ENCODE results near the gene BTD.

The BTD gene, protein sequence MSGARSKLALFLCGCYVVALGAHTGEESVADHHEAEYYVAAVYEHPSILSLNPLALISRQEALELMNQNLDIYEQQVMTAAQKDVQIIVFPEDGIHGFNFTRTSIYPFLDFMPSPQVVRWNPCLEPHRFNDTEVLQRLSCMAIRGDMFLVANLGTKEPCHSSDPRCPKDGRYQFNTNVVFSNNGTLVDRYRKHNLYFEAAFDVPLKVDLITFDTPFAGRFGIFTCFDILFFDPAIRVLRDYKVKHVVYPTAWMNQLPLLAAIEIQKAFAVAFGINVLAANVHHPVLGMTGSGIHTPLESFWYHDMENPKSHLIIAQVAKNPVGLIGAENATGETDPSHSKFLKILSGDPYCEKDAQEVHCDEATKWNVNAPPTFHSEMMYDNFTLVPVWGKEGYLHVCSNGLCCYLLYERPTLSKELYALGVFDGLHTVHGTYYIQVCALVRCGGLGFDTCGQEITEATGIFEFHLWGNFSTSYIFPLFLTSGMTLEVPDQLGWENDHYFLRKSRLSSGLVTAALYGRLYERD

DNA sequence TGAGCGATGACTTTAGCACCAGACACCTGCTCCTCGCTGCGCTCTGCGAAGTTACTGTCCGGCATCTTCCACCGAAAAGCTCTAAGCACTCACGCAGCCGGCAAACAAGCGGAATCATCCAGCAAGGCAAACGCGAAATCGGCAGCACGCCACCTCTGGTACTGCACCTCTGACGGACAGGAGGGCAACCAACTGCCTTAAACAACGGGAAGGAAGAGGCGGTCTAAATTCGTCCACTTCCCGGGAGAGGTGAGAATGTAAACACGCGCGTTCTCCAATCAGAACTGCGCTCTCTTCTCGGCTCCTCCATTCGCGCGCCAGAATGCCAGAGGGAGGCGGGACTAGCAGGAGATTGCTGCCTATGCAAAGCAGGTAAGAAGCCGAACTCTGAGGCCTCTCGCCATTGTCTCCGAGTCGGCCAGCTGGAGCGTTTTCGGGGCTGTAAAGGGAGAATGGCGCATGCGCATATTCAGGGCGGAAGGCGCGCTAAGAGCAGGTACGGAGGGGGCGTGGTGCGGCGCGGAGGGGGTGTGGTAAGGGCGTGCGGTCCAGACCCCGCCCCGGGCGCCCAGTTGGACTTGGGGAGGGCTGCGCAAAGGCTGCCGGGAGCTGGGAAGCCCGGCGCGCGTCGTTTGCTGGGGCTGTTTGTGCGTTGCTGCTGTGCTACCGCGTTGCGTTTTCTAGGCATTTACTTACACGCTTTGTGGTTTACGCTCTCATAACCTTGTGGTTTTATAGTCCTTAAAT, at the start of gene BTD, which contains the start of gene HACL1:
Gene BTD (plus strand): TSS at position 347 of the 747 bp plus-strand sequence. CDS start 33,695 bp downstream, outside the sequence.
Gene HACL1 (minus strand): TSS at position 171 of the 747 bp plus-strand sequence. CDS start 106 bp downstream, at position 65.
- H3K4me3 ChIP-seq (ENCODE audit: low read length), result peak within 1 kb of the TSS; percentile 88
- peaks cover 9% of the 10 kb centered on the region for H3K4me1 ChIP-seq (ENCODE audit: control insufficient read depth, insufficient read depth, low read length)
- peak within 1 kb of the TSS; percentile 78 for H3K9ac ChIP-seq (ENCODE audit: low read length)
- no peaks in the 10 kb centered on the region for H3K36me3 ChIP-seq (ENCODE audit: control insufficient read depth, insufficient read depth, low read length)
- no peaks in the 10 kb centered on the region for H3K27me3 ChIP-seq (ENCODE audit: control insufficient read depth, insufficient read depth, low read length)
- peak within 1 kb of the TSS; percentile 90 for H3K27ac ChIP-seq (ENCODE audit: low read depth, low read length)

DNA sequence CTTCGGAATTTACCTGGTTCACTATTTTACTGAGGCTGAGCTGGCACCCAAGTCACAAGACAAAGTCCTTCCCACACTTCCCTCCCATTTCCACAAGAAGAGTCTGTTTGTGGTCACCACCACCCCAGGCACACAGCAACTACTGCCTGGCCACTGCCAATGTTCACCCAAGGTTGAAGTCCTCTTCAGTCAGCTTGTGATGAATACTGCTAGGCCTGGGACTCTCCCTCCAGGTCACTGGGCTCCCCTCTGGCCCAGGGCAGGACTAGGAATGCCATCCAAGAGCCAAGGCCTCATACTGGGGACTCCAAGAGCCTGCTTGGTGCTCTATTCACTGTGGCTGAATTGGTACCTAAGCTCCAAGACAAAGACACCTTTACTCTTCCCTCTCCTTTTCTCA, 49.6 kb upstream of the BTD start:
- Histone ChIP-seq H3K4me3 (ENCODE audit: low read length) (no peak overlapping the region), H3K4me1 (ENCODE audit: control insufficient read depth, insufficient read depth, low read length) (no peaks in the 10 kb centered on the region), H3K36me3 (ENCODE audit: control insufficient read depth, insufficient read depth, low read length) (no peaks in the 10 kb centered on the region), H3K27me3 (ENCODE audit: control insufficient read depth, insufficient read depth, low read length) (no peaks in the 10 kb centered on the region), H3K27ac (ENCODE audit: low read depth, low read length) (no peak overlapping the region), H3K9ac (ENCODE audit: low read length) (no peak overlapping the region)

DNA sequence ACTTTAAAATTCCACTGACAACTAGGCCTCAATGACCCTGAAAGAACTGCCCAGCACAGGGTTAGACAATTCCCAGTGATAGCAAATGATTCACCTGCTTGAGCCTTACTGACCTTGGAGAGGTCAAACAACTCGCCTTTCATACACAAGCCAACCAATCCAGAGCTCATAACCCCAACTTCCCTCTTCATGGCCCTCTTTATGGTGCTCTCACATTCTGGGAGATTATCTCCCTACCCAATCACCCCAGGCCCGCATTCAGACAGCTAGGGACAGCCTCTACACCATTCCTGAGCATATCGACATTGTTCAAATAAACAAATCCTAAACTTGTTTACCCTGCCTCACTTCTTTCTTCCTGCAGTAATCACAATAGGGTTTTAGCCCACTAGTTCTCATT, 47.8 kb upstream of the BTD start:
- H3K4me3 ChIP-seq (ENCODE audit: low read length), result no peak overlapping the region
- H3K9ac ChIP-seq (ENCODE audit: low read length), result no peak overlapping the region
- H3K4me1 ChIP-seq (ENCODE audit: control insufficient read depth, insufficient read depth, low read length), result no peaks in the 10 kb centered on the region
- H3K27me3 ChIP-seq (ENCODE audit: control insufficient read depth, insufficient read depth, low read length), result no peaks in the 10 kb centered on the region
- H3K27ac ChIP-seq (ENCODE audit: low read depth, low read length), result no peak overlapping the region
- no peaks in the 10 kb centered on the region for H3K36me3 ChIP-seq (ENCODE audit: control insufficient read depth, insufficient read depth, low read length)

- H3K27ac ChIP-seq (ENCODE audit: low read depth, low read length), result no peak overlapping the region
- no peaks in the 10 kb centered on the region for H3K4me1 ChIP-seq (ENCODE audit: control insufficient read depth, insufficient read depth, low read length)
- H3K4me3 ChIP-seq (ENCODE audit: low read length), result no peak overlapping the region
- no peaks in the 10 kb centered on the region for H3K27me3 ChIP-seq (ENCODE audit: control insufficient read depth, insufficient read depth, low read length)
- no peak overlapping the region for H3K9ac ChIP-seq (ENCODE audit: low read length)
- H3K36me3 ChIP-seq (ENCODE audit: control insufficient read depth, insufficient read depth, low read length), result no peaks in the 10 kb centered on the region
Observed at GRCh38 chr3:15556512-15556911, 45.0 kb upstream of the BTD start.

DNA sequence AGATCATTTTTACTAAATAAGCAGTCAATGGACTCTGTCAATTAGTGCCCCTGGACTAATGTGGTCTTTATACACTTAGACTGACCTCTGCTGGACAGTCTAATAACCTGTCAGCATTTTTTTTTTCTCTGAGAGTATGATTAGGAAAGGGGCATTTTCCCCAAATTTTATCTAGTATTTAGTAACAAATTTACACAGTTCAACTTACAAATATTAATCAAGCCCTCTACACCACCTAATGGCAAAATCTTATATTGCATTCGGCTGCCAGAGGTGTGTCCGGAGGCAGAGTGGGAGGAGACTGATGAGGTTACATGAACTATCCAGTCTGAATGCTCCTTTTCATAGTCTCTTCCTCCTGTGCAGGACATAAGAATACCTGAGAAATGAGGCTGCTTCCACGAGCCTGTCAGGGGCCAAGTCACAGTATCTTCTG, 44.0 kb upstream of the BTD start:
- H3K27ac ChIP-seq (ENCODE audit: low read depth, low read length), result no peak overlapping the region
- H3K9ac ChIP-seq (ENCODE audit: low read length), result no peak overlapping the region
- H3K4me3 ChIP-seq (ENCODE audit: low read length), result no peak overlapping the region
- H3K36me3 ChIP-seq (ENCODE audit: control insufficient read depth, insufficient read depth, low read length), result peaks cover 2% of the 10 kb centered on the region
- no peaks in the 10 kb centered on the region for H3K27me3 ChIP-seq (ENCODE audit: control insufficient read depth, insufficient read depth, low read length)
- H3K4me1 ChIP-seq (ENCODE audit: control insufficient read depth, insufficient read depth, low read length), result no peaks in the 10 kb centered on the region

- no peaks in the 10 kb centered on the region for H3K4me1 ChIP-seq (ENCODE audit: control insufficient read depth, insufficient read depth, low read length)
- no peak overlapping the region for H3K9ac ChIP-seq (ENCODE audit: low read length)
- no peak overlapping the region for H3K4me3 ChIP-seq (ENCODE audit: low read length)
- H3K27ac ChIP-seq (ENCODE audit: low read depth, low read length), result no peak overlapping the region
- no peaks in the 10 kb centered on the region for H3K27me3 ChIP-seq (ENCODE audit: control insufficient read depth, insufficient read depth, low read length)
- H3K36me3 ChIP-seq (ENCODE audit: control insufficient read depth, insufficient read depth, low read length), result peaks cover 9% of the 10 kb centered on the region
Observed at GRCh38 chr3:15558581-15558980, 43.0 kb upstream of the BTD start.

DNA sequence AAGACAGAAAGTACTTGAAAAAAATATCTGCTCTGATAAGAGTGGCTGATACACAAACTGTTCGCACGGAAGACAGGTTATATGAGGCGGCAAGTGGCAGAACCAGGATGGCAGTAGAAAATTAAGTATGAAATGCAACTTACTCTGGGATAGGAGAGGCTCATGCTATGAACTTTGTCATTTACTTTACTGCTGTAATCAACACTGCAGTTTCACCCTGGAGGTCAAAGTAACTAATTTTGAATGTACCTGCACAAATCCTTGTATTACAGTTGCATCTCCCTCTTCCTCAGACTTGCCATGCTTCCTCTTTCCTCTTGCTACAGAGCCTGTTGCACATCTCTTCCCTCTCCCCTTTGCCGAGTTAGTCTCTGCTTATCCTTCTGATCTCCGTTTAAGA, 39.0 kb upstream of the BTD start:
- H3K9ac ChIP-seq (ENCODE audit: low read length), result no peak overlapping the region
- H3K36me3 ChIP-seq (ENCODE audit: control insufficient read depth, insufficient read depth, low read length), result peaks cover 17% of the 10 kb centered on the region
- no peak overlapping the region for H3K4me3 ChIP-seq (ENCODE audit: low read length)
- H3K27me3 ChIP-seq (ENCODE audit: control insufficient read depth, insufficient read depth, low read length), result no peaks in the 10 kb centered on the region
- H3K4me1 ChIP-seq (ENCODE audit: control insufficient read depth, insufficient read depth, low read length), result no peaks in the 10 kb centered on the region
- H3K27ac ChIP-seq (ENCODE audit: low read depth, low read length), result no peak overlapping the region

GRCh38 chr3:15563190-15563589, 38.4 kb upstream of the BTD start:
- no peak overlapping the region for H3K4me3 ChIP-seq (ENCODE audit: low read length)
- H3K27me3 ChIP-seq (ENCODE audit: control insufficient read depth, insufficient read depth, low read length), result no peaks in the 10 kb centered on the region
- no peaks in the 10 kb centered on the region for H3K4me1 ChIP-seq (ENCODE audit: control insufficient read depth, insufficient read depth, low read length)
- no peak overlapping the region for H3K9ac ChIP-seq (ENCODE audit: low read length)
- H3K36me3 ChIP-seq (ENCODE audit: control insufficient read depth, insufficient read depth, low read length), result peaks cover 20% of the 10 kb centered on the region
- no peak overlapping the region for H3K27ac ChIP-seq (ENCODE audit: low read depth, low read length)

- H3K9ac ChIP-seq (ENCODE audit: low read length), result no peak overlapping the region
- no peak overlapping the region for H3K4me3 ChIP-seq (ENCODE audit: low read length)
- no peak overlapping the region for H3K27ac ChIP-seq (ENCODE audit: low read depth, low read length)
- H3K27me3 ChIP-seq (ENCODE audit: control insufficient read depth, insufficient read depth, low read length), result no peaks in the 10 kb centered on the region
- peaks cover 18% of the 10 kb centered on the region for H3K36me3 ChIP-seq (ENCODE audit: control insufficient read depth, insufficient read depth, low read length)
- H3K4me1 ChIP-seq (ENCODE audit: control insufficient read depth, insufficient read depth, low read length), result no peaks in the 10 kb centered on the region
Observed at GRCh38 chr3:15572138-15572537, 29.4 kb upstream of the BTD start.

DNA sequence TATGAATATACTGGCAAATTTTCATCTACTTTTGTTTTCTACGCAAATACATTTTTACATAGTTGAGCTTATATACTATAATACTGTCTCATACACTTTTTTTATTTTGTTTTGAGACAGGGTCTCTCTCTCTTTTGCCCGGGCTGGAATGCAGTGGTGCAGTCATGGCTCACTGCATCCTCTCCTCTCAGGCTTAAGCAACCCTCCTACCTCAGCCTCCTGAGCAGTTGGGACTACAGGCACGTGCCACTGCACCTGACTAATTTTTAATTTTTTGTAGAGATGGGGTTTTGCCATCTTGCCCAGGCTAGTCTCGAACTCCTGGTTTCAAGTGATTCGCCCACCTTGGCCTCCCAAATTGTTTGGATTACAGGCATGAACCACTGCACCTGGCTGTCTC, 26.1 kb upstream of the BTD start:
- peaks cover 9% of the 10 kb centered on the region for H3K36me3 ChIP-seq (ENCODE audit: control insufficient read depth, insufficient read depth, low read length)
- H3K4me3 ChIP-seq (ENCODE audit: low read length), result no peak overlapping the region
- no peaks in the 10 kb centered on the region for H3K27me3 ChIP-seq (ENCODE audit: control insufficient read depth, insufficient read depth, low read length)
- no peak overlapping the region for H3K9ac ChIP-seq (ENCODE audit: low read length)
- H3K27ac ChIP-seq (ENCODE audit: low read depth, low read length), result no peak overlapping the region
- no peaks in the 10 kb centered on the region for H3K4me1 ChIP-seq (ENCODE audit: control insufficient read depth, insufficient read depth, low read length)

DNA sequence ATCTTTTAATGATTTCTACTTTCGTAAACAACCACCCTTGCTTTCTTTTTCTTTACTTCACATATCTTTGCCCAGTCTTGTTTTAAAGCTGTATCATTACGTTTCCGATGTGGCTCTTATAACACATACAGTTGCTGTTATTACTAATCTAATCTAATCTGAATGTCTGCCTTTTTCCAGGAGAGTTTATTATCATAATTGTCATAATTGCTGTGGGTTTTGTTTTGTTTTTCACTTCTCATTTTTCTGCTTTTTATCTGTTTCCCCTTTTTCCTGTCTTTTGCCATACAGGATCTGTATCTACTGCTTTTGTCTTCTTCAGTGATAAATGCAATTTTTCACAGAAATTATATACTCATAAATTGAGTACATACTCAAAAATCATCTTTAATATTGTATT, 25.1 kb upstream of the BTD start:
- Histone ChIP-seq H3K27ac (ENCODE audit: low read depth, low read length) (no peak overlapping the region), H3K4me3 (ENCODE audit: low read length) (no peak overlapping the region), H3K36me3 (ENCODE audit: control insufficient read depth, insufficient read depth, low read length) (peaks cover 5% of the 10 kb centered on the region), H3K27me3 (ENCODE audit: control insufficient read depth, insufficient read depth, low read length) (no peaks in the 10 kb centered on the region), H3K4me1 (ENCODE audit: control insufficient read depth, insufficient read depth, low read length) (no peaks in the 10 kb centered on the region), H3K9ac (ENCODE audit: low read length) (no peak overlapping the region)

DNA sequence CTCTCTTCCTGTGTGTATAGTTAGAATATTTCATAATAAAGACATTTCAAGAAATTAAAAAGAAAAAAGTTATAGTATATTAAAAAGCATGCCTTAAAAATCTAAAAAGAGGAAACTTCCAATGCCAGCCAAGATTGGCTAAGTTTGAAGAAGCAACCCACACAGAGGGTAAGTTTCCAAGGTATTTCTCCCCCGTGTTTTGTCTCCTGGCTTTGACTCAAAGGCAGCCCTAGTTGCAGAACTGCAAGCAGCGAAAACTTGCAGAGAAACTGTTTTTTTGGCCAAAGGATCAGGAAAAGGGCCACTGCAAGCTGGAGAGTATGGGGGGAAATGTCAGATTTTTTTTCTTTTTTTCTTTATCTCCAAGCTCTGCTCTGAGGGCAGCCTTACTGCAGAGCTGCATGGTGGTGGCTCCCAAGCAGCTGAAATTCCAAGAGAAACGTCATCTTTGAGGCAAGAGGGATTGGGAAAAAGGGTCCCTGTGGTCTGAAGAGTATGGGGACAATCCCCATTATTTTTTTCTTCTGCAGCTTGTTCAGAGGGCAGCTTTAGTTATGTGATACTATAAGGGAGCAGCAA, 23.2 kb upstream of the BTD start:
- Histone ChIP-seq H3K4me3 (ENCODE audit: low read length) (no peak overlapping the region), H3K9ac (ENCODE audit: low read length) (no peak overlapping the region), H3K4me1 (ENCODE audit: control insufficient read depth, insufficient read depth, low read length) (no peaks in the 10 kb centered on the region), H3K36me3 (ENCODE audit: control insufficient read depth, insufficient read depth, low read length) (peaks cover 3% of the 10 kb centered on the region), H3K27ac (ENCODE audit: low read depth, low read length) (no peak overlapping the region), H3K27me3 (ENCODE audit: control insufficient read depth, insufficient read depth, low read length) (no peaks in the 10 kb centered on the region)

All from rectal smooth muscle tissue (tissue), 1 donor.